Measurements from ENCODE around the gene ZG16B. TPM values are rescaled to one million over a fixed set of nuclear protein-coding genes. Genes with fewer than 3 reads are reported as not detected.
A peak's percentile ranks its signal among the peaks of the same experiment; 100 is the strongest.

Gene ZG16B
- total RNA-seq, 1 experiment from 2014 or later: not detected

DNA sequence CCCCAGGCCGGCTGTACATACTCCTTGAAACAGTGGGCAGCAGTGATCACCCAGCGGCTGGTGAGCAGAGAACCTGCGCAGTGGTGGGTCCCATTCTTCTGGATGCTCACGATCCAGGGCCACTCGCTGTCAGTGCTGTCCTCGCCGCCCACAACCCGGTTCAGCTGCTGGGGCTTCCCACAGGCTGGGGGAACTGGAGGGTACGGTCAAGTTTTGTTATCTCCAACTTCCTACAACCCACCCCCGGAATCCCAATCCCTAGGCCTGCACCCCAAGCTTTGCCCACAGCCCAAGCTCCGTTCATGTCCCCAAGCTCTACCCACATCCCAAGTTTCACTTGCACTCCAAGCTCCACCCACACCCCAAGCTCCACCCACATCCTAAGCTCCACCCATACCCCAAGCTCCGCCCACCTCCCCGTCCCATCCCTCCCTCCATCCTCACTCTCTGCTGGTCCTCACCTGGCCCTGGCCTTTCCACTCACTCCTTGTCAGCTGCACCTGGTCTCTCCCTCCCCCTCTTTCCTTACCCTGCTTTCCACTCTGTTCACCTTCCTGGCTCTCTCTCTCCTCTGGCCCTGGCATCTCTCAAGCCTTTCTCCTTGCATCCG, 26.1 kb downstream of the ZG16B start:
- Histone ChIP-seq H2BK15ac (ENCODE audit: low read depth, low read length) (no peak overlapping the region), H3K4ac (ENCODE audit: low read depth, low read length) (no peak overlapping the region), H2BK120ac (ENCODE audit: low read depth, low read length, poor library complexity, severe bottlenecking) (no peak overlapping the region), H3T11ph (ENCODE audit: low read length) (no peak overlapping the region), H3K79me1 (ENCODE audit: insufficient read depth, low read depth, low read length, poor library complexity, severe bottlenecking) (no peaks in the 10 kb centered on the region), H3K27me3 (ENCODE audit: insufficient read depth, low read length) (no peaks in the 10 kb centered on the region), H3K4me2 (ENCODE audit: insufficient read depth, insufficient read length, low read length) (no peak overlapping the region), H4K20me1 (ENCODE audit: control insufficient read depth, insufficient read depth, insufficient read length) (no peaks in the 10 kb centered on the region), H3K14ac (ENCODE audit: insufficient read depth, low read length) (no peak overlapping the region), H3K23me2 (ENCODE audit: insufficient read length, low read depth, low read length, poor library complexity, severe bottlenecking) (peaks cover 5% of the 10 kb centered on the region), H3K9ac (ENCODE audit: extremely low read depth, insufficient read length, low read length) (no peak overlapping the region), H3K18ac (ENCODE audit: insufficient read length, low read depth, low read length) (no peak overlapping the region), H3K56ac (ENCODE audit: insufficient read length, low read depth, low read length) (no peak overlapping the region), H3K23ac (ENCODE audit: insufficient read length, low read depth, low read length) (no peak overlapping the region), H2BK12ac (ENCODE audit: insufficient read length, low read depth, low read length) (no peak overlapping the region), H2AK5ac (ENCODE audit: insufficient read length, low read length) (no peak overlapping the region), H4K5ac (ENCODE audit: insufficient read length, low read depth, low read length) (no peak overlapping the region), H3K9me3 (ENCODE audit: control insufficient read depth, low read depth, low read length) (no peaks in the 10 kb centered on the region), H4K8ac (replicated peaks; ENCODE audit: insufficient read length, low read depth, low read length) (no peak overlapping the region), H4K91ac (ENCODE audit: insufficient read length, low read depth, low read length) (no peak overlapping the region), H3K79me2 (ENCODE audit: insufficient read depth, low read length) (no peaks in the 10 kb centered on the region), H2BK5ac (ENCODE audit: insufficient read length, low read length) (no peak overlapping the region), H3K27ac (ENCODE audit: insufficient read length, low read depth, low read length) (no peak overlapping the region), H2AFZ (ENCODE audit: low read length) (no peak overlapping the region), H3K4me1 (ENCODE audit: insufficient read depth, low read length) (no peaks in the 10 kb centered on the region; the same call in 1 of the 2 replicates), H2BK20ac (ENCODE audit: low read depth, low read length, poor library complexity, severe bottlenecking) (no peak overlapping the region)
- peaks cover 27% of the 10 kb centered on the region for H3K27me3 Mint-ChIP-seq (ENCODE audit: low read depth)
- H3K36me3 Mint-ChIP-seq (ENCODE audit: insufficient read depth in 1 of 3, low read depth in 3 of 3): peaks cover 0 to 11% (median 10%) of the 10 kb centered on the region in 3 experiments
- peaks cover 16 to 22% of the 10 kb centered on the region in 2 experiments for H3K9me3 Mint-ChIP-seq
- H3K4me3 Mint-ChIP-seq: 0 out of 5 replicates have a peak overlapping the region, but pooled peaks of 1 of the 2 experiments have one; percentile 38
- H3K27ac Mint-ChIP-seq: no peak overlapping the region
- no CpG with 5 or more reads among the region's 14 CpGs for WGBS (ENCODE audit: extremely low coverage, insufficient read length, low lambda C conversion rate)
- H3K4me1 Mint-ChIP-seq: peaks cover 5 to 7% of the 10 kb centered on the region in 2 experiments; a peak in 3 of 4 replicates
- DNase-seq: peak; percentile 80
- no peak for TF ChIP-seq CTCF (conservative IDR thresholded peaks at IDR 0.05)

Measured in H9 (cell line).